Astrocyte of the spinal cord (primary cell): ENCODE data around the gene PES1.

Source experiments
- DNase-seq: peaks from one replicate; pipeline ENCODE4 v3.0.0; 2011; ENCODE audit warnings: low read depth, low spot score
- H3K4me3 ChIP-seq: 2 replicates; pipeline ENCODE4 v1.5.1; 2011; ENCODE audit warnings: low read depth, mild to moderate bottlenecking, low read length, moderate library complexity
- CTCF ChIP-seq: IDR thresholded peaks from 2 replicates; pipeline ENCODE4 v1.5.1; 2012; ENCODE audit warnings: low read depth, mild to moderate bottlenecking, low read length, inconsistent platforms
- in situ Hi-C: cut with HindIII; loops from 2 replicates; pipeline ENCODE4 v1.10.0; 2017; ENCODE audit warnings: low sequenced_read_pairs

PES1 gene

GRCh38 chr22:30609260-30610185 lies 17.8 kb upstream of the PES1 start:
- peak; percentile 84 for DNase-seq
- no peak for TF ChIP-seq CTCF
- no peak overlapping the region for H3K4me3 ChIP-seq
- in situ Hi-C loops: no loop called here

GRCh38 chr22:30607939-30608338 lies 16.2 kb upstream of the PES1 start:
- no peak for TF ChIP-seq CTCF
- DNase-seq: no peak
- in situ Hi-C loops: no loop called here
- peak overlapping the region; percentile 51 for H3K4me3 ChIP-seq

- in situ Hi-C loops: no loop called here
- peak overlapping the region; percentile 51 for H3K4me3 ChIP-seq
- no peak for DNase-seq
- TF ChIP-seq CTCF: no peak
Measured at GRCh38 chr22:30607300-30607930, 15.7 kb upstream of the PES1 start.

- in situ Hi-C loops: no loop called here
- no peak for TF ChIP-seq CTCF
- peak; percentile 93 for DNase-seq
- H3K4me3 ChIP-seq: peak within 1 kb of the TSS; percentile 51
Measured at GRCh38 chr22:30606455-30607299, 15.0 kb upstream of the PES1 start, which contains the start of gene TCN2. TSS of gene TCN2 (plus strand) at chr22:30607174. CDS start at chr22:30607332, 158 bp downstream.

GRCh38 chr22:30605449-30606110 lies 13.9 kb upstream of the PES1 start:
- peak overlapping the region; percentile 51 for H3K4me3 ChIP-seq
- TF ChIP-seq CTCF: peak; percentile 73
- in situ Hi-C loops: no loop called here
- peak; percentile 45 for DNase-seq

- DNase-seq: no peak
- in situ Hi-C loops: no loop called here
- no peak for TF ChIP-seq CTCF
- no peak overlapping the region for H3K4me3 ChIP-seq
Measured at GRCh38 chr22:30604723-30605122, 13.0 kb upstream of the PES1 start.
